GM12892 (cell line): Measurements from ENCODE around the gene LGR6.

Source experiments
- POLR2A ChIP-seq: IDR thresholded peaks from 2 replicates; pipeline ENCODE4 v1.6.1; 2011; ENCODE audit warnings: low read depth, low read length, control low read depth
- POLR2AphosphoS5 ChIP-seq: IDR thresholded peaks from 2 replicates; pipeline ENCODE4 v1.6.1; 2011; ENCODE audit warnings: low read depth, low read length, control low read depth

- TF ChIP-seq POLR2AphosphoS5 (no peak), POLR2A (no peak)
These were observed 19.9 kb downstream of the LGR6 start for GRCh38 chr1:202213361-202214088.
